DMS79 treated with DMSO at 0.1 percent for 48 hours (cell line): Measurements from ENCODE around the gene MAPK8IP3.

Experiments
- DNase-seq: peaks from one replicate; lab custom pipeline; 2025; lab: John Stamatoyannopoulos, UW

MAPK8IP3 gene

DNA sequence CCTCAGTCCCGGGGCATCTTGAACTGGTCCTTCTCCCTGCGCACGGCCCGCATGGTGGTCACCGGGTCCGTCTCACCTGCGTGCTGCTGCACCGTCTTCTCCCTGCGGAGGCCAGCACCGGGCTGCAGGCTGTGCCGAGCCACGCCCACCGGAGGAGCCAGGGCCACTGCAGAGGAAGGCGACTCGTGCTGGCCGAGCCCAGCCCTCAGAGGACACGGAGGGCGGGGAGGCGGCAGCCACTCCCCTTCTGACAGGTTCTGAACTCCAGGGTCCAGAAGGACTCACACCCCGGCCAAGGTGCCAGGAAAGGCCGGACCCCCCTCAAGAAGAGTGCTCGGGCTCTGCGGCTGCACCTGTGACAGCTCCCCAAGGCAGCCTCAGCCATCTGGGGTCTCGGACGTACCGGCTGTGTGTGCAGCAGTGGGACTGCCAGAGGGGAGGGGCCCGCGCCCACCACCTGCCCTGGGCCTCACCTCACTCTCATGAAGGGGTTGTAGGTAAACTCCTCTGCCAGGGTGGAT, 103.3 kb downstream of the MAPK8IP3 start:
- DNase-seq = no peak

- DNase-seq = no peak
Measured at GRCh38 chr16:1810106-1810505, 104.1 kb downstream of the MAPK8IP3 start.

DNA sequence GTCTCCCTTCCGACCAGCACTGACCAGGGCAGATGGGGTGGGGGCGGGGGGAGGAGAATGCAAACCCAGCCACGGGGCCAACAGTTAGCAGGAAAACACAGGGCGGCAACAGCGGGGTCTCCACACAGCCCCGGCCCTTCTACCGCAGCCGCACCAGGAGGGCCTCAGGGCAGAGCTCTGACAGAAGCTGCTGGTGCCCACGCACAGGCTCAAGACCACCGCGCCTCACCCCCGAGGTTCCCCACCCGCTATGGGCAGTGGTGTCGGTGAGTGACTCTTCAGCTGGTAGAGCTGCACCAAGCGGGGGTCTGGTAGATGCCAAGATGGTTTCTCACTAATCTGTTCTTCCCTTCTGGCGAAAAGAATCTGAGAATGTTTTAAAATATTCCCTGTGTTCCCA, 104.5 kb downstream of the MAPK8IP3 start:
- no peak for DNase-seq

GRCh38 chr16:1812732-1813163, 106.8 kb downstream of the MAPK8IP3 start:
- DNase-seq = peak; percentile 5

DNA sequence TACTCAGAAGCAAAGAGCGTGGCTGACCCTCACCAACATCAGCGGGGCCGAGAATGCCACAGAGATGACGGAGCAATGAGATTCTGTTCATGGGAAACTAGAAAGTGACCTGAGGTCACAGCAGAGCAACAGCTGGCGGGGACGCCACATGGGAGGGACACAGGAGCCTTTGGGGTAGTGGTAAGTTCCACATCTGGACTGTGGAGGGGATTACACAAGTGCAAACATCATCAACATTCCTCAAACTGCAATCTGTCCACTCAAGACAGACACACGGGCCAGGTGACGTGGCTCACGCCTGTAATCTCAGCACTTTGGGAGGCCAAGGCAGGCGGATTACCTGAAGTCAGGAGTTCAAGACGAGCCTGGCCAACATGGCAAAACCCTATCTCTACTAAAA, 109.5 kb downstream of the MAPK8IP3 start:
- DNase-seq = no peak

- DNase-seq = no peak
Measured at GRCh38 chr16:1816396-1817275, 110.6 kb downstream of the MAPK8IP3 start.

- DNase-seq = no peak
Measured at GRCh38 chr16:1817276-1817589, 111.2 kb downstream of the MAPK8IP3 start.

GRCh38 chr16:1817716-1818115, 111.7 kb downstream of the MAPK8IP3 start:
- DNase-seq = no peak

- no peak for DNase-seq
Measured at GRCh38 chr16:1818204-1818872, 112.3 kb downstream of the MAPK8IP3 start.

DNA sequence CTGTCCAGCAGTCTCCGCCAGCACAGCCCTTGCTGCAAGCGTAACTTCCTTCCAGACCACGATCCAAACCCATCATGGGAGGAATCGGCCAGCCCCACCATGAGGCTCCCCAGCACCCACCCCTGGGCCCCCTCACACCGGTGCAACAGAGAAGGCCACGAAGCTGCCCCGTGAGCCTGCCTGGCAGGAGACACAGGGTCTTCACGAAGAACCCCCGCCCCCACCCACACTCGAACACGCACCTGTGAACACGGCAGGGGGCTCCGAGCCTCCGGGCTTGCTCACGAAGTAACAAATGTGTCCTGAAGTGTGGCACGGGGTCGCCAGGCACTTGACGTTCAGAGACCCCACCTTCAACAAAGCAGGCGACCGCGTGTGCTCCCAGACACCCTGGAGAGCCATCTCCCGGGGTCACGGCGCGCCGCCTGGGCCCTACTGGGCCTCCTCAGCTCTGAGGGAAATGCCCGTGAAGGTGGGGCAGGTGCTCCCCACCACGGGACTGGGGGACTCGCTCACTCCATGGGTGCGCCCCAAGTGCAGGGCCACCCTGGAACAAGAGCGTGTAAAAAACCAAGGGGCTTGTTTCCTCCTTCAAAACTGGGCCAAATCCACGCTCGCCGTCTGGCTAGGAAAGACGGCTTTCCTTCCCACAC, 113.0 kb downstream of the MAPK8IP3 start:
- DNase-seq = no peak

GRCh38 chr16:1819611-1820010, 113.6 kb downstream of the MAPK8IP3 start:
- DNase-seq = no peak
